Measurements from ENCODE around the gene HNRNPA3. TPM values are rescaled to one million over a fixed set of nuclear protein-coding genes. Genes with fewer than 3 reads are reported as not detected.

Gene HNRNPA3
- polyA plus RNA-seq, 1 donor from 2014 or later, result 55.3 TPM

DNA sequence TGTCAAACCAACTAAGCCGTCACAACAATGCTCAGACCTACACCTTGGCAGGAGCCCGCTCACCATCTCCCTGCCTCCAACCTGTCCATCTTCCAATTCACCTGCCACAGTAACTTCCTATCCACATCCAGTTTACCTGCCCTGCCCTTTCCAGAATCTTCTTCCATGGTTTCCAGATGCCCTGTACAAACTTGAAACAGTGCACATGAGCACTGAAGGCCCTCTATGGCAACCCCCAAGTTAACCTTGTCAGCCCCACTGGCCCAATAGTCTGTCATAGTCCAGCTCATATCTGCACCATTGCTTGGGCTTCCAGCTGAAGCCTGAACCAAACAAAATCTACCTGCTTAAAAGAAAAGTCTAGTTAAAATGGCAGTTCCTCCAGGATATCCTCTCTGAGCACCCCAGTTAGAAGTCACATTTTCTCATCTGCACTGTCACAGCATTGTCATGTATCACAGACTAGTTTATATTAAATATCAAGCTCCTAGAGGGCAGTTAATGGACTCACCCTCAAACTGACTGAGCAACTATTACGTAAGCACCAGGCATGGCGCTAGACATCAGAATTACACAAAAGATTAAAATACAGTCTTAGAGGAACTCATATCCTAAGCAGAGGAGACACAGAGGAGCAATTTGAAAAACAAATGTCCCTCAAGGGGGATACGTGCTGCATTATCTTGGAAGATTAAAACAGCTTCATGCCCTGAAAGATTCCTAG is 40.4 kb downstream of the HNRNPA3 start:
- Mint-ChIP-seq H3K4me3 (peak overlapping the region in 3 of 4 donors; percentile 15 to 80 (median 39)), H3K4me1 (peaks cover 48 to 66% (median 65%) of the 10 kb centered on the region in 3 donors), H3K36me3 (peaks cover 1% of the 10 kb centered on the region), H3K9me3 (no peaks in the 10 kb centered on the region), H3K27ac (peak overlapping the region in 2 of 3 donors; percentile 43 to 94), H3K27me3 (no peaks in the 10 kb centered on the region)

DNA sequence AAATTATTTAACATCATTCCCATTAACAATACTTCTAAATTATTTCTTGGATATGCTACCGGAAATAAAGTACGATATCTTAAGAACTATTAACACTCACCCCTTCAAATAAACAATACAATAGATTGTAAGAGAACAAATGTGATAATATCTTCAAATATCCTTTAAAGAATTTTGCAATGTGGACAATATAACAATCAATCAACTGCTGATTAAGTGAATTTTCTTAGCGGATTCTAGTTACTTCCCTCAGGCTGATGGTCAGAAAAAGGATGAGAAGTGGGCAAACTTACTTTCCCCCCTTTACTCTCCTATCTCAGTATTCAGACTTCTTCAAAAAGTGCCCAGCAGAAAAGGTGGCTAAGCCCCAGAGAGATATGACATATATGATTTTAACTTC is 41.1 kb downstream of the HNRNPA3 start:
- Mint-ChIP-seq H3K27ac (peak overlapping the region in 1 of 3 donors; percentile 94), H3K36me3 (peaks cover 1% of the 10 kb centered on the region), H3K27me3 (no peaks in the 10 kb centered on the region), H3K4me3 (no peak overlapping the region), H3K4me1 (peaks cover 50 to 71% (median 70%) of the 10 kb centered on the region in 3 donors), H3K9me3 (no peaks in the 10 kb centered on the region)

DNA sequence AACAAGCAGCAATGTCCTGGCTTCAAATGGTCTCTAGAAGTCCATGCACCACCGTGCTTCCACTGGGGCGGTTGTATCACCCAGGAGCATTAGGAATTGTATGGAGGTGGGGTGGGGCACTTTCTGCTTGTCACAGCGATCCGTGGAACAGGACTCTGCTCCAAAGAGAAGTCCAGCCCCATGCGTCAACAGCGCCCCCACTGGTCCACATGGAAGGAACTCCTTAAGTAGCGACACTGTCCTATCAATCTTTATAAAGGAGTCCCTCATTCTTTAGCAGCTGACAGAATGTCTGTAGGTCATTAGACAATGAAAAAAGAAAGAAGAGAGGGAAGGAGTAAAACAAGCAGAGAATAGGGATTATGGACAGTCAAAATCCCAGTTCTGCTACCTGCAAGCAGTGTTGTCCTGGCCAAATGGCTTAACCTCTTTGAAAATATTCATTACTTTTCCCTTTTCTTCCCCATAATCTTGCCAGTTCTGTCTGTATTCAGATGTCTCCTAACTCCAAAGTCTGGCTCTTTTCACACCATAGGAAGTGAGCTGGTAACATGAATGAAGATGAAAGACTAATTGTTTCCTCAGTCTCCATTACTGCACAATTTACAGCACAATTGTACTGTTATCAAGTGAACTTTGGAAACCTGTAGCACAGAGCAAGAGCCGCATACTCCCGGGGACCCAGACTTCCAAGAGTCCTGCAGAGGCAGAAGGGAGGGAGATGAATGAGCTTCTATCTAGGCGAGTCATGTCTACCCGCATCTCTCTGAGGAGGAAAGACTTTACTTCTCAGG is 42.0 kb downstream of the HNRNPA3 start:
- Mint-ChIP-seq H3K4me3 (peak overlapping the region in 1 of 4 donors; percentile 84), H3K27me3 (no peaks in the 10 kb centered on the region), H3K9me3 (no peaks in the 10 kb centered on the region), H3K27ac (peak overlapping the region; percentile 47 to 59 (median 56)), H3K36me3 (peaks cover 1% of the 10 kb centered on the region), H3K4me1 (peaks cover 56 to 77% (median 75%) of the 10 kb centered on the region in 3 donors)

DNA sequence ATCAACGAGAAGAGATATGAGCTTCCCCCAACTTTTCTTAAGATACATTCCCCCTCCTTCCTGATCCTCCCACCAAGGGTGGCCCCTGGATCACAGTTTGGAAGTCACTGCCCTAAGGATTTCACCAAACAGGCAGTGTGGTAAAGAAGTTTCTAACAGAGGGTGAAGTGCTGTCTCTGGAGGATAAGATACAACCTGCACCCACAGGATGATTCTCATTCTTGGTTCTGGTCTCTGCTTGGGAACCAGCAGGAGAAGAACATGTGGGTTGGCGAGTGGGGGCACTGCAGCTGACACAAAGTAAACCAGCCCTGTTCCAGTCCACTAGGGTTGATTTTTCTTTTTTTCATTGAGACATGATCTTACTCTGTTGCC is 42.6 kb downstream of the HNRNPA3 start:
- H3K4me1 Mint-ChIP-seq, result peaks cover 60 to 76% (median 76%) of the 10 kb centered on the region in 3 donors
- peaks cover 1% of the 10 kb centered on the region for H3K36me3 Mint-ChIP-seq
- H3K27ac Mint-ChIP-seq, result peak overlapping the region; percentile 47 to 59 (median 56)
- H3K9me3 Mint-ChIP-seq, result no peaks in the 10 kb centered on the region
- no peaks in the 10 kb centered on the region for H3K27me3 Mint-ChIP-seq
- no peak overlapping the region for H3K4me3 Mint-ChIP-seq

DNA sequence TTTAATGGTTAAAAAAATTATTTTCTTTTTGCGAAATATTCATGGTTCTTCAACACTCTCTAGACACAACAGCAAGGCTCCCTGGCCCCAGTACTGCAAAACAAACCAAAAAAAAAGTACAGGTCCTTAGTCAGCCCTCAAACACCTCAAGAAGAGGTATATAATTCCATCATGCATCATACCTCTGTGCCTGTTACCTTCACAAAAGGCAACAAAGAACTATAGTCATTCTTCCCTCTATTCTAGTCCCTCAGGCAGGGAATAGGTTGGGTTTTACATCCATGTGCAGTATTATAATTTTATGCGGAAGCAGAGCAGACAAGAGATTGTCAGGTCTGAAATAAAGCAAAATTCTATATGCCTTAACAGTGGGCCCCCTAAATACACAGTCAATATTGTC is 43.4 kb downstream of the HNRNPA3 start:
- Mint-ChIP-seq H3K36me3 (peaks cover 1% of the 10 kb centered on the region), H3K4me1 (peaks cover 60 to 74% (median 72%) of the 10 kb centered on the region in 3 donors), H3K27ac (peak overlapping the region in 2 of 3 donors; percentile 13), H3K27me3 (no peaks in the 10 kb centered on the region), H3K4me3 (peak overlapping the region in 3 of 4 donors; percentile 33 to 76 (median 41)), H3K9me3 (no peaks in the 10 kb centered on the region)

DNA sequence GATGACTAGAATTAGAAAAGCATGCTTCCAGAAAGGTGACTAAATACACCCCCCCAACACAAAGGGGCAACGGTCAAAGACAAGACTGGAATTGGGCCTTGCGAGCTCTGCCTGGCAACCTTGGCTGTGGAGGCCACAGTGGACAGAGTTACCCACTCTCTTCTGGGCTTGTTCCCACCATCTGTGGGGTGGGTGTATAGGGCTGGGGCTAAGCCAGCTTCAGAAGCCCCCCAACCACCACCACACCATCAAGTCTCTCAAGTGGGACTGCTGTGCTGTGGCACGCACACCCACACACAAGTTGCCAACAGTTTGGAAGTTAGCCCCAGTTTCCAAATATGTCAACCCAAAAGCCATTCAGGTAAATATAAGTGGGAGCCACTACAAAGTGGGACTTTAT is 44.1 kb downstream of the HNRNPA3 start:
- Mint-ChIP-seq H3K9me3 (no peaks in the 10 kb centered on the region), H3K27ac (peak overlapping the region in 1 of 3 donors; percentile 73), H3K27me3 (no peaks in the 10 kb centered on the region), H3K4me3 (peak overlapping the region in 2 of 4 donors; percentile 3 to 76), H3K36me3 (peaks cover 1% of the 10 kb centered on the region), H3K4me1 (peaks cover 61 to 75% (median 73%) of the 10 kb centered on the region in 3 donors)

DNA sequence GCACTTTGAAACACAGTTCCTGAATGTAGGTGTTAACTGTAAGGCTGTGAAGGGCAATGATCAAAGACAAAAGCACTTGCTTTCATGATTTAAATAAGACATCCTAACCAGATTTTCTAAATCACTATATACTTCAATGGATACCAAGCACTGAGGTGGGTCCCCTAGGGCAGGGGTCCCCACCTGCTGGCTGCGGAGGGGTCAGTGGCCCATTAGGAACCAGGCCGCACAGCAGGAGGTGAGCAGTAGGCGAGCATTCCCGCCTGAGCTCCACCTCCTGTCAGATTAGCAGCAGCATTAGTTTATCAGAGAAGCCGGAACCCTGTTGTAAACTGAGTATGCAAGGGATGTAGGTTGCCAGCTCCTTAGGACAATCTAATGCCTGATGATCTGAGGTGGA is 44.9 kb downstream of the HNRNPA3 start:
- peak overlapping the region in 1 of 4 donors; percentile 76 for H3K4me3 Mint-ChIP-seq
- H3K27me3 Mint-ChIP-seq, result no peaks in the 10 kb centered on the region
- H3K36me3 Mint-ChIP-seq, result peaks cover 1% of the 10 kb centered on the region

DNA sequence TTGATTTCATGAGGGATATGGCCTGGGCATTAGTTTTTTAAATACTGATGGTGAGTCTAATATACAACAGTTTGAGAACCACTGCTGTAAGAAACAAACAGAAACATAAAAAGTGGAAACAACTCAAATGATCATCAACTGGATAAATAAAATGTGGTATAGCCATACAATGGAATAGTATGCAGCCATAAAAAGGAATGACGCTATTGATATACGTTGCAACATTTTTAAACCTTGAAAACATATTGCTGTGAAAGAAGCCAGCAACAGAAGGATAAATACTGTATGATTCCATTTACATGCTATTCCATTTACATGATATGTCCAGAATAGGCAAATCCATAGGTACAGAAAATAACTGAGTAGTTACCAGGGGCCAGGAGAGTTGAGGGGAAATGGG is 45.5 kb downstream of the HNRNPA3 start:
- Mint-ChIP-seq H3K4me3 (peak overlapping the region in 1 of 4 donors; percentile 66), H3K9me3 (no peaks in the 10 kb centered on the region), H3K36me3 (peaks cover 1% of the 10 kb centered on the region), H3K27ac (peak overlapping the region in 1 of 3 donors; percentile 16), H3K27me3 (no peaks in the 10 kb centered on the region), H3K4me1 (peaks cover 54 to 71% (median 68%) of the 10 kb centered on the region in 3 donors)

More for the DNA sequence above, 44.9 kb downstream of the HNRNPA3 start:
- Mint-ChIP-seq H3K27ac (peak overlapping the region in 2 of 3 donors; percentile 73 to 76), H3K9me3 (no peaks in the 10 kb centered on the region), H3K4me1 (peaks cover 60 to 77% (median 74%) of the 10 kb centered on the region in 3 donors)

DNA sequence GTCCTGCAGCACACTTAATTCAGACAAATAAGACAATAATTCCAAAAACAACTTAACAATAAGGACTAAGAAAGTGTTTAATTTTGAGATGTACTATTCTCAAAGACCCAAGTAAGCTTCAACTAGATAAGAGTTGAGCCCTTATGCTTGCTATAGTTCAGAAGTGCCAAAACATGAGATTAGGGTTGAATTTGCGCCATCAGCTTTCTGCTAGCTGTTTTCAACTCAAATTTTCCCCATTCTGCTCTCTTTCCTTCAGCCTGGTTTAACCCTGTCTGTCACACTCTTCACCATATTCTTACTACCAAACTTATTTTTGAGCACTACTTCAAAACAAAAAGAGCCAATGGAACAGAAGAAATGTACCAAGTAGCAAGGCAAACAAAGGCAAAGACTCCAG is 47.8 kb downstream of the HNRNPA3 start:
- Mint-ChIP-seq H3K4me3 (peak overlapping the region; percentile 44 to 85 (median 76)), H3K36me3 (peaks cover 1% of the 10 kb centered on the region), H3K9me3 (no peaks in the 10 kb centered on the region), H3K27ac (peak overlapping the region in 1 of 3 donors; percentile 78), H3K4me1 (peaks cover 42 to 60% (median 51%) of the 10 kb centered on the region in 3 donors), H3K27me3 (no peaks in the 10 kb centered on the region)

DNA sequence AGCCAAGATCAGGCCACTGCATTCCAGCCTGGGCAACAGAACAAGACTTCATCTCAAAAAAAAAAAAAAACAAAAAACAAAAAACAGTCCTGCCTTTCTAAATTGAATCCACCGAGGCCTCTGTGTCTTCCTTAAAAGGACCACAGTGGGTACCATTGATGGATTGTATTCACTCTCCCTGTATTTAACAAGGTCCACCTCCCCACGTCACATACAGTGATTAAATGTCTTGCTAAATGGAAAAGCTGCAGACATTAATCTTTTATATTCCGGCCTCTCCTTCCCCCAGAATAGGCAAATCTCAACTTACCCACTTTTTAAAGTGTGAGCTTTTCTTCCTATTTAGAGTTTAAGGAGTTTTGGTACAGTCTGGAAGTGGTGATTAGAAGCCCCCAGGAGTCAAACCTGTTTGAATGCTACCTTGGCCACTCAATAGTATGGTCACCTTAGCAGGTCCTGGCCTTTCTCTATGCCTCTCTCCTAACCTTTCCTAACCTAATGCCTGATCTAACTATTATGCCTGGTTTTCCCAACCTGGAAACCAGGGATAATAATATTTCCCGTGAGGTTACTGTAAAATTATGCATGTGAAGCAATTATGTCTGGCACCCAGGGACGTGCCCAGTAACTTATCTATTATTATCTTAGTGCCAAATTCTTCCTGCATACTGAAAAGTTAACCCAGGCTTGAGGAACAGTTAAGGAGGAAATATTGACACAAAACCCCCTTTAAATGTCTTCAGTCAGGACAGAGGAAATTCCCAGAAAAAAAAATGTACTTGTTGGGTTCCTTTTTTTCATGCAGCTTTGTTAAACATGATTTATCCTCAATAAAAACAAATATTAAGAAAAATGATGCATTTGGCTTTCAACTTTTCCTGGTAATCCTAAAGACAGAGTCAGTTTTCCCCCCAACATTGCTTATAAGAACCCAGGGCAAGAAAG is 48.8 kb downstream of the HNRNPA3 start:
- H3K9me3 Mint-ChIP-seq, result no peaks in the 10 kb centered on the region
- no peaks in the 10 kb centered on the region for H3K36me3 Mint-ChIP-seq
- H3K4me1 Mint-ChIP-seq, result peaks cover 43 to 63% (median 51%) of the 10 kb centered on the region in 3 donors
- peak overlapping the region in 1 of 3 donors; percentile 100 for H3K27ac Mint-ChIP-seq
- H3K4me3 Mint-ChIP-seq, result peak overlapping the region; percentile 94 to 97 (median 96)
- no peaks in the 10 kb centered on the region for H3K27me3 Mint-ChIP-seq

DNA sequence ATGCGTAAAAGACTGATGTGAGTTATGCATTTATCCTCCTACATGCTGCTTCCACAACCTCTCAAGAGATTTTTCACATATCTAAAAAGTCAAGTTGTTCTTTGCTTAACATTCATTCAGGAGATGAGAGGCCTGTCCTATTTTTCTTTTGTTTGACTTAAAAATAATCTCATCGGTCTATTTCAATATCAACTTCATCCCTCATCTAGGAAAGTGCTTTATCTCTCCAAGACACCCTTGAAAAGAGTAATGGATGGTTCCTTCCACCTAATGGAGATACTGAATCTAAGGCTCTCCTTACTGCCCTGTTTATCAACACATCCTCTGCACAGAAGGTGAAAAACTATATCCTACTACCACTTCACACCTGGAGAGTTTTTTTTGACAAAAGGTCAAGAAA is 49.5 kb downstream of the HNRNPA3 start:
- no peaks in the 10 kb centered on the region for H3K27me3 Mint-ChIP-seq
- peak overlapping the region; percentile 6 to 100 (median 88) for H3K27ac Mint-ChIP-seq
- peaks cover 41 to 63% (median 47%) of the 10 kb centered on the region in 3 donors for H3K4me1 Mint-ChIP-seq
- H3K36me3 Mint-ChIP-seq, result no peaks in the 10 kb centered on the region
- no peaks in the 10 kb centered on the region for H3K9me3 Mint-ChIP-seq
- peak overlapping the region; percentile 94 to 97 (median 96) for H3K4me3 Mint-ChIP-seq

DNA sequence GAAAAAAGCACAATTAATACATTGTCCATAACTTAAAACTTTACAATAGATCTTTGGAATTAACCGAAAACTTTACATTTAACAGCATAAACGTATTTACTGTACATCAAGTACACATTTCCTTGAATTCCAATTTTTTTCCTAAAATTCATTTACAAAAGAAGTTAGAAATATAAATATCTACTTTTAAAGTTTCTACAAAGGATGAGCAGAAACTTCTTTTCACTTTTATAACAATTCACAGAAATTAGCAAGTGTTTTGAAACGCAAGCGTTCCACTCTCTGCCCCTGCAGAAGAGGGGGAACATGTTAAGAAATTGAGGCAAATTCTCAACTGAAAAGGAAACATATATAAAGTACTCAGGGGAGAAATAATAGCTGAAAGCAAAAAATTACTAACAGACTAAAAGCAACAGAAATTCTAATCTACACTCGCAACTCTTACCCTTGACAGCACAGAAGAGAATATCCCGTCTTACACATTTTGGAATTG is 50.4 kb downstream of the HNRNPA3 start:
- no peaks in the 10 kb centered on the region for H3K27me3 Mint-ChIP-seq
- H3K4me3 Mint-ChIP-seq, result peak overlapping the region; percentile 94 to 97 (median 96)
- H3K4me1 Mint-ChIP-seq, result peaks cover 36 to 57% (median 43%) of the 10 kb centered on the region in 3 donors
- no peaks in the 10 kb centered on the region for H3K36me3 Mint-ChIP-seq
- peak overlapping the region; percentile 88 to 100 (median 92) for H3K27ac Mint-ChIP-seq
- no peaks in the 10 kb centered on the region for H3K9me3 Mint-ChIP-seq

DNA sequence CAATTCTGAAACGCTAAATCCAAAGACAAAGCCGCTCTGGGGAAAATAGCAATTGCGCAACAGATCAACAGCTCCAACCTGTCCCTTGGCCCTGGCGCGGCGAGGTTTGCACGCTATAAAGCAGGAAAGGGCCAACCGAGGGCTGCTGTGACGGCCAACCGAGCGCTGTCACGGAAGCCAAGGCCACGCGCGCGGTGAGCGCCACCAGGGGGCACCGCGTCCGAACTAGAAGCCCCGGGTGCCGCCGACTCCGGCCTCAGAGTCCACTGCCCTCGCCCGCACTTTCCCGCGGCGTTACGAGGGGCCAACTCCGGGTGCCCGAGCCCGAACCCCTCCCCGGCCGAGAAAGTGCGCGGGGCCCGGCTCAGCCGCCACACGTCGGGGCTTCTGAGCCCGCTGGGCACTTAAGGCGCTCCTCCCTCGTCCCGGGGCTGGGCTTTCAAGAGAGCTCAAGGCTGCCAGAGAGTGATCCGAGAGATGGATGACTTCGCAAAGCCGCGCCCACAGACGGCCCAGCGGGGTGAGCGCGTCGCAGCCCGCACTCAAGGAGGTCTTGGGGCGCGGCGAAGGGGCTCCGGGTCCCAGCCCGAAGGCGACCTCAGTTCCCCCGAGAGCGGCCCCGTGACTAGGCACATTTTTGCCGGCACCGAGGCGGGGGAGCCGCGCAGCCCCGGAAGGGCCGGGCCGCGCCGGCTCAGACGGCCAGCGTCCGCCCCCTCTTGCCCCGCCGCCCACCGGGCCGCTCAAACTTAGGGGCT is 51.0 kb downstream of the HNRNPA3 start:
- H3K27ac Mint-ChIP-seq, result peak overlapping the region; percentile 36 to 100 (median 92)
- H3K9me3 Mint-ChIP-seq, result no peaks in the 10 kb centered on the region
- H3K4me1 Mint-ChIP-seq, result peaks cover 35 to 52% (median 39%) of the 10 kb centered on the region in 3 donors
- no peaks in the 10 kb centered on the region for H3K27me3 Mint-ChIP-seq
- H3K36me3 Mint-ChIP-seq, result no peaks in the 10 kb centered on the region
- peak overlapping the region; percentile 95 to 98 (median 96) for H3K4me3 Mint-ChIP-seq
